Stromal cell of bone marrow (primary cell): Measurements from ENCODE around the gene PEAK3.

Source experiments
- DNase-seq: peaks from one replicate; pipeline ENCODE4 v3.0.0-alpha.2; 2012; ENCODE audit warnings: low read depth

PEAK3 gene

GRCh38 chr19:2236314-2237050 is 45.5 kb downstream of the PEAK3 start, which contains the start of the genes PLEKHJ1 and SF3A2:
TSS of gene PLEKHJ1 (minus strand) at chr19:2236329. CDS start at chr19:2236248, 81 bp downstream.
TSS of gene SF3A2 (plus strand) at chr19:2236824. CDS start at chr19:2243419, 6,595 bp downstream.
- peak; percentile 92 for DNase-seq

- no peak for DNase-seq
Observed at GRCh38 chr19:2236064-2236313, 46.0 kb downstream of the PEAK3 start.

- no peak for DNase-seq
Observed at GRCh38 chr19:2235381-2236063, 46.5 kb downstream of the PEAK3 start.

GRCh38 chr19:2234996-2235380 is 47.0 kb downstream of the PEAK3 start:
- DNase-seq = no peak

- DNase-seq = no peak
Observed at GRCh38 chr19:2233601-2234280, 48.2 kb downstream of the PEAK3 start.

GRCh38 chr19:2232286-2233151 is 49.5 kb downstream of the PEAK3 start:
- DNase-seq = no peak

- DNase-seq = no peak
Observed at GRCh38 chr19:2231621-2232221, 50.3 kb downstream of the PEAK3 start.

- DNase-seq = no peak
Observed at GRCh38 chr19:2230807-2231533, 51.0 kb downstream of the PEAK3 start.

GRCh38 chr19:2230033-2230531 is 51.9 kb downstream of the PEAK3 start:
- DNase-seq = no peak

- DNase-seq = no peak
Observed at GRCh38 chr19:2229103-2230032, 52.6 kb downstream of the PEAK3 start.

GRCh38 chr19:2228157-2229030 is 53.6 kb downstream of the PEAK3 start:
- DNase-seq = no peak

GRCh38 chr19:2227415-2228156 is 54.4 kb downstream of the PEAK3 start:
- no peak for DNase-seq

- DNase-seq = no peak
Observed at GRCh38 chr19:2226840-2227360, 55.1 kb downstream of the PEAK3 start.

GRCh38 chr19:2226051-2226839 is 55.7 kb downstream of the PEAK3 start:
- DNase-seq = no peak

GRCh38 chr19:2225415-2226050 is 56.4 kb downstream of the PEAK3 start:
- DNase-seq = no peak

GRCh38 chr19:2224754-2225349 is 57.1 kb downstream of the PEAK3 start:
- DNase-seq = no peak
